GM15510 (cell line): ENCODE data around the gene TMPRSS13.

ENCODE experiments used
- POLR2A ChIP-seq: IDR thresholded peaks from 3 replicates; pipeline ENCODE4 v1.6.1; 2011; ENCODE audit warnings: borderline replicate concordance; ENCODE audit not compliant: insufficient read length; ENCODE audit errors: extremely low read depth

TMPRSS13 gene

GRCh38 chr11:117923275-117923674, 5.9 kb downstream of the TMPRSS13 start:
- TF ChIP-seq POLR2A: no peak

- no peak for TF ChIP-seq POLR2A
Measured at GRCh38 chr11:117921893-117922292, 7.3 kb downstream of the TMPRSS13 start.

GRCh38 chr11:117921456-117921855, 7.7 kb downstream of the TMPRSS13 start:
- no peak for TF ChIP-seq POLR2A

DNA sequence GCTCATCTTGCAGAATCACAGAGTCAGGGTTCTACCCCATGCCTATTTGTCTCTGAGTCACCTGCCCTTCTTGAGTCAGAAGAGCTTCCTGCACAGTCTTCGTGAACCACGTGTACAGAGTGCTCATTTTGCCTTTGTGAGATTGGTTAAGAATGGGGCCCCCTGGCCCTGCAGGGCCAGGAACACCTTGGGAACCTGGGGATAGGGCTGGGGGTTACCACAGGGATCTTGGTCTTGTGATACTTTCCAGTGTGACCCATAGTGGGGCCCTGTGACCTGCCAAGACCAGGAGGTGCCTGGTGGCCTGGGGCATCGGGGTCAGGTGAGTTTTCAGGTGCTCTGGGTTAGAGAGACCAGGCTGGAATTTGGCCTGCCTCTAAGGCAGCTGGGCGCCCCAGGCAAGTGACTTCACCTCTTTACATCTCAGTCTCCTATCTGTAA, 9.4 kb downstream of the TMPRSS13 start:
- TF ChIP-seq POLR2A: no peak

DNA sequence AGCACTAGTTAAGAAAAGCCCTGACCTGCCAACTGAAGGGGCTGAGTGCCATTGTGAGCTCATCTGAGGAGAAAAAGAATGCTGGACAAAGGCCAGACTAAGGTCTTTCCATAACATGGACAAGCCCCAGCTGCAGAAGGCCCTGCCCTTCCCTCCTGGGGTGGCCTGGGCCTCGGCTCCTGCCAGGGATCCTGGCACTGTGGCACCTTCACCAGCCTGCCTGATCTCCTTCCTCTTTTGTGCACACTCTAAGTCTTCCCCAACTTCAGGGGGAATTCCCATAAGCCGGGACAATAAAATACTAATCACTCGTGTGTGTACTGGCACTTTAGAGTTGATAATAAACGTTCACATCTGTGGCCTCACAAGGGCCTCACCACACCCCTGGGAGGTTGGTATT, 9.9 kb downstream of the TMPRSS13 start:
- no peak for TF ChIP-seq POLR2A

DNA sequence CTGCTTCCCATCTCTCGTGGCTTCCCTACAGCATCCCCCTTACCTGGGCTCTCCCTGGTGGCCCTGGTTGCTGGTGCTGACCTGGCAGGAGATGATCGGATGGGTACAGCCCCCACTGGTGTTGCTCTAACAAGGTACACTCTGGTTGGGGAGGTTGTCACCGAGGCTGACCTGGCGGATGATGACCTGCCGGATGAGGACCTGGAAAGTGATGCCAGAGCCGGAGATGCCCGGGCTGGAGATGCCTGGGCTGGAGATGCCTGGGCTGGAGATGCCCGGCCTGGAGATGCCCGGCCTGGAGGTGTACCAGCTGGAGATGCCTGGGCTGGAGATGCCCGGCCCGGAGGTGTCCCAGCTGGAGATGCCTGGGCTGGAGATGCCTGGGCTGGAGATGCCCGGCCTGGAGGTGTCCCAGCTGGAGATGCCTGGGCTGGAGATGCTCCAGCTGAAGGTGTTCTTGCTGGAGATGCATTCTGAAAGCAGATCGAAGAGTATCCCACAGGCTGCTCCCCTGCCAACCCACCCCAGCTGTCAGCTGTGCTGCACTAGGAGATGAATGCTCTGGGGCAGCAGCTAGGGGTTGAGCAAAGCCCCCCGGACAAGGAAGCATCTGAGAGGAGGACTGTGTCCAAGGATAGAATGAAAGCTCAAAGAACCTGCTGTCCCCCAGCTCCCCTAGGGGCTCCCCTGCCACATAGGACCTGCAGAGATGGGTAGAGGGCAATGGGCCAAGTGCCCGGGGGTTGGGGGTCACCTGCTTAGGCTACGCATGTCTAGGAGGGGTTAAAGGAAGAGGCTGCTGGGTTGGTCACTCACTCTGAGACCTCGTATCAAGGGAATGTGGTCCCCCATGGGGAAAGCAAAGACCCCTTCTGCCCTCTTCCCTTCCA, 10.6 kb downstream of the TMPRSS13 start:
- no peak for TF ChIP-seq POLR2A

DNA sequence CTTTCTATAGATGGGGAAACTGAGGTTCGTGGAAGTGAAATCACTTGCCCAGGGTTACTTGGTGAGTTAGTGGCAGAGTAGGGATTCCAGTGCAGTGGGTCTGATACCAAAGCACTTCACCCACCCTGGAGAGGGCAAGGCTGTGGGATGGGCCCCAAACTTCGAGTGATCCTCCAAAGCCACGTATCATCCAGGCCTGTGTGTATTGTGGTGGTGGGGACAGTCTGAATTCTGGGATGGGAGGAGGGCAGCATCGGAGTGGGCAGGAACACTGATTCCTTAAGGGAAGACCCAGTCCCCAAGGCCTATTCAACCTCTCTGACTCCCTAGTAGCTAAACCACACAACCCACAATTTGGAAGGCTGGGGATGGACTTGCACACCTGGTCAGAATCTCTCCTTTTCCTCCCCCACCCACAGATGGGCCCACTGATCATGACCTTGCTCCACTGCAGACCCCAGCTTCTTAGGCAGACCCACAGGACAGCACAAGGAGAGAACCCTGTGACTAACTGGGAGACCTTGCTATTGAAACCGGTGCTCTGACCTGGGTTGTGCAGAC, 11.5 kb downstream of the TMPRSS13 start:
- TF ChIP-seq POLR2A: no peak

- TF ChIP-seq POLR2A: no peak
Measured at GRCh38 chr11:117916956-117917355, 12.2 kb downstream of the TMPRSS13 start.

- TF ChIP-seq POLR2A: no peak
Measured at GRCh38 chr11:117915672-117916235, 13.4 kb downstream of the TMPRSS13 start.

GRCh38 chr11:117914991-117915618, 14.1 kb downstream of the TMPRSS13 start:
- no peak for TF ChIP-seq POLR2A

GRCh38 chr11:117914398-117914761, 14.8 kb downstream of the TMPRSS13 start:
- no peak for TF ChIP-seq POLR2A

DNA sequence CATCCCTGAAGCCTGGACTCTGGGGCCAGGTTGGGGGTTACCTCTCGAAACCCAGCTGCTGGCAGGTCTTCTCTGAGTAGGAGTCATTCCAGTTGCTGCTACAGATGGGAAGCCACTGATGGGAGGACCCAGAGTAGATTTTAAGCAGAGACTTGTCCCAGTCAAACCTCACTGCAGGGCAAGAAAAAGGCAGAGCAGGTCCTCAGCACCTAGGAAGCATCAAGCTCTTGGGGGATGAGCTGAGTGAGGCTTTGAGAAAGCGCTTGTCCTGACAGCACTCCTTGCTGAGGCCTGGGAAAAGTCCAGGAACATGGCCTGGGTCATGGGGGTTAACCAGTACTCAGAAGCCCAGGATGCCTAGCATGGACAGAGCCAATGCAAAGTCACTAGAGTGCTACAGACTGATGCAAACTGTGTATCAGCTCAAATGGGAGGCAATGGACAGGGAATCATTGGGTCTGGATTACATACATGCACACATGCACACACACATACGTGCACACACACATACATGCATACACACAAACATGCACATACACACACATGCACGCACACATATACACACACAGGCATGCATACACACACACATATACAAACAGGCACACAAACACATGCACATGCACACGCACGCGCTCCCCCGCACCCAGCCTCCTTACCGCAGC, 15.3 kb downstream of the TMPRSS13 start:
- TF ChIP-seq POLR2A: no peak

- no peak for TF ChIP-seq POLR2A
Measured at GRCh38 chr11:117912497-117912896, 16.7 kb downstream of the TMPRSS13 start.

- no peak for TF ChIP-seq POLR2A
Measured at GRCh38 chr11:117911694-117912093, 17.5 kb downstream of the TMPRSS13 start.
